Measurements from ENCODE around the gene PPP4C.

PPP4C gene

DNA sequence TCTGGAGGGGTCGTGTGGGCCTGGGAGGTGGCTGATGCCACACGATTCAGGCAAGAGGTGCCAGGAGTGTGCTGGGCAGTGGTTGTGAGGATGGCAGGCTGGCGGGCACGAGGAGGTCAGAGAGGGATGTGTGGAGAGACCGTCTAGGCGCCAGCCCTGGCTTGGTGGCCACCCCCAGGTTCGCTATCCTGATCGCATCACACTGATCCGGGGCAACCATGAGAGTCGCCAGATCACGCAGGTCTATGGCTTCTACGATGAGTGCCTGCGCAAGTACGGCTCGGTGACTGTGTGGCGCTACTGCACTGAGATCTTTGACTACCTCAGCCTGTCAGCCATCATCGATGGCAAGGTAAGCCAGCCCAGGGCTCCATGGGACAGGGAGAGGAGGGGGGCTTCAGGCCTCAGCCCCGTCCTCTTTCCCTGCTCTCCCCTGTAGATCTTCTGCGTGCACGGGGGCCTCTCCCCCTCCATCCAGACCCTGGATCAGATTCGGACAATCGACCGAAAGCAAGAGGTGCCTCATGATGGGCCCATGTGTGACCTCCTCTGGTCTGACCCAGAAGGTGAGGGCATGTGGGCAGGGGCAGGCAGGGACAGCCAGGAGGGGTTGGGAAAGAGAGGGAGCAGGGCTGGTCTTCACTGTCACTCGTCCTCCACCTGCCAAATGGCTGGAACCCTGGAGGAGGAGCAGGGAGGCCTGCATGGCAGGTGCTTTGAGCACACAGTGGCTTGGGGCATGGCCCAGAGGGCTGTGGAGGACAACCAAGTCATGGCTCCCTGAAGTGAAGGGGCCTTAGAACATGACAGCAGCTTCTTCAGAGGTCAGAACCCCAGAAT lies 7.6 kb downstream of the PPP4C start:
- no peak for DNase-seq

DNA sequence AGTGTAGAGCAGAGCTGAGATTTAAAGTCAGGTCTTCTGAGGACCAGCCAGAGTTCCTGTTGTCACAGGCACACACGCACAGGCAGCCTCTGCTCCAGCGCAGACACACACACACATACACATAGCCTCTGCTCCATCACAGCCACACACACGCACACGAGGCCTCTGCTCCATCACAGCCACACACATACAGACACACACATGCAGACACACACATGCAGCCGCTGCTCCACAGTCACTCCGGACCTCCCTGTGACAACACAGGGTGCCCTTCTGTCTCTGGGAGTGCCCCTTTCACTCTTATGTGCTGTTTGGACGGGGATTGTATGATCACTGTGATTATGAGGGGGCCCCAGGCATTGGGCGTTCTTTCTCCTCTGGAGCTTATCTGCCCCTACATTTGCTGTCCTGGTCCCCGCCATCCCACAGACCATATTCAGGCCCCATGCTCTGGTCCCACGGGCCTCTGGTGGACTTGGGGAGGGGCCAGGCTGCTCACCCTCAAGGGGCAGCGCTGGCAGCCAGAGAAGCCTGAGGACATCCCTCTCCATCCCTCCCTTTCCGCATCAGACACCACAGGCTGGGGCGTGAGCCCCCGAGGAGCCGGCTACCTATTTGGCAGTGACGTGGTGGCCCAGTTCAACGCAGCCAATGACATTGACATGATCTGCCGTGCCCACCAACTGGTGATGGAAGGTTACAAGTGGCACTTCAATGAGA lies 8.5 kb downstream of the PPP4C start:
- no peak for DNase-seq

DNA sequence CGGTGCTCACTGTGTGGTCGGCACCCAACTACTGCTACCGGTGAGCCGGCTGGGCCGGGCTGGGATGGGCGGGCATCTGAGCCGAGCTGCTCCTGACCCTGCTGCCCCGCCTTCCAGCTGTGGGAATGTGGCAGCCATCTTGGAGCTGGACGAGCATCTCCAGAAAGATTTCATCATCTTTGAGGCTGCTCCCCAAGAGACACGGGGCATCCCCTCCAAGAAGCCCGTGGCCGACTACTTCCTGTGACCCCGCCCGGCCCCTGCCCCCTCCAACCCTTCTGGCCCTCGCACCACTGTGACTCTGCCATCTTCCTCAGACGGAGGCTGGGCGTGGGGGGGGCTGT lies 9.0 kb downstream of the PPP4C start:
- no peak for DNase-seq

DNA sequence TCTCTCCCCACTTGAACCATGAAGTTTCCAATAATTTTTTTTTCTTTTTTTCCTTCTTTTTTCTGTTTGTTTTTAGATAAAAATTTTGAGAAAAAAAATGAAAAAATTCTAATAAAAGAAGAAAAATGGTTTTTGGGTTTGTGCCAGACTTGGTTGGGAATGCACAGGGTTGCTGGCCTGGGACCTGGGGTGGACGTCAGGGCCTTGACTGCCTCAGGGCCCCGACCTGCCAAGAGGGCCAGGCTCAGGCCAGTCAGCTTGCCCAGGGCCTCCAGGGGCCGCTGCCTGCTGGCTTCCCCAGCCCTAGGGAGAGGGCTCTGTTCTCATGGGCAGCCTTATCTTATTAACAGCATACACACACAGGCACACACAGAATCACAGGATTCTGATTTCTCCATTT lies 9.5 kb downstream of the PPP4C start:
- no peak for DNase-seq

DNA sequence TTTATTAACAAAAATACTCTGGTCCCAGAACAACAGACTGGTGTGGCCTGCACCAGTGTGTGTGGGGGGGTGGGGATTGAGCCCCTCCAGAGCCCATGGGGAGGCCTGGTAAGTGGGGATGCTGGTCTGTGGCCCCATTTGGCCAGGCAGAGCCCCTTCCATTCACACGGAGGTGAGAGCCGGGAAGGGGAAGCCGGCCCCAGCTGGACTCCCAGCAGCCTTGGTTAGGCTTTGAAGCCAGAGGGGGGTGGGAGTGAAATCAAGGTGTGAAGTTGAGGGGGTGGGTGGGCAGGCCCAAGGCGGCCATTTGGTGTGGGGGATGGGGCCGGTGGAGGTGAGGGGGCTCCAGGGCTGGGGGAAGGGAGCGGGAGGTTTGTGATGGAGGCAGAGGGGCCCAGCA lies 10.0 kb downstream of the PPP4C start:
- DNase-seq, result no peak

DNA sequence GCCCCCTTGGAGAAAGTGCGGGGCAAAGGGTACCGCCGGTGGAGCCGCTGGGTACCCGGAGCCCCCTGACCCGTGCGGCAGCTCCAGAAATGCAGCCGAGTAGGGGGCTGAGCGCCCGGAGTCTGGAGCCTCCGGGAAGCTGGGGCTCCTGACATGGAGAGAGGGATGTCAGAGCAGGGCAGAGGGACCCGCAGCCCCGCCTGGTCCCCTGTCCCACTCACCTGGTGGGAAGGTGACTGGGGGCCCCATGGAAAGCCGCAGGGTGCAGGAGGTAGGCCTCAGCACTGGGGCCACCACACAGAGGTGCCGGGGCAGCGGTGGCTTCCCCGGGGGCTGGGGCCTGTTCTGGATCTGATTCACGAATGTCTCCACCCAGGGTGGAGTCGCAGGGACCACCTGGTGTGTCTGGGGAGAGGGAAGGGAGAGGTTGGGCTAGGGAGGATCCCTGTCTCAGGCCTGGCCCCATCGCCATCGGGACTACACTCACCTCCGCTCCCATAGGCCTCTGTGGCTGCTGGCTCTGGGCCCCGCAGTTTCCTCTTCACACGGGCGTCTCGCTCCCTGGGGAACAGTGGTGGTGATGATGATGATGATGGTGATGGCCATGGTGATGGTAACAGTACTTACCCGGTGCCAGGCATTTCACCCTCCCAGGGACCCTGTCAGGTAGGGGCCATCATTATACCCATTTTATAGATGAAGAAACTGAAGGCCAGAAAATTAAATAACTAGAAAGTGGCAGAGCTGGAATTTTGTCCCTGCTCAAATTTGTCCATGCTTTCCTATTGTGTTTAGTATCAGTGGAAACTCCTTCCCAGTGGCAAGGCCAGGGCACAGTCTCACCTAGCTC lies 10.7 kb downstream of the PPP4C start:
- DNase-seq, result no peak

DNA sequence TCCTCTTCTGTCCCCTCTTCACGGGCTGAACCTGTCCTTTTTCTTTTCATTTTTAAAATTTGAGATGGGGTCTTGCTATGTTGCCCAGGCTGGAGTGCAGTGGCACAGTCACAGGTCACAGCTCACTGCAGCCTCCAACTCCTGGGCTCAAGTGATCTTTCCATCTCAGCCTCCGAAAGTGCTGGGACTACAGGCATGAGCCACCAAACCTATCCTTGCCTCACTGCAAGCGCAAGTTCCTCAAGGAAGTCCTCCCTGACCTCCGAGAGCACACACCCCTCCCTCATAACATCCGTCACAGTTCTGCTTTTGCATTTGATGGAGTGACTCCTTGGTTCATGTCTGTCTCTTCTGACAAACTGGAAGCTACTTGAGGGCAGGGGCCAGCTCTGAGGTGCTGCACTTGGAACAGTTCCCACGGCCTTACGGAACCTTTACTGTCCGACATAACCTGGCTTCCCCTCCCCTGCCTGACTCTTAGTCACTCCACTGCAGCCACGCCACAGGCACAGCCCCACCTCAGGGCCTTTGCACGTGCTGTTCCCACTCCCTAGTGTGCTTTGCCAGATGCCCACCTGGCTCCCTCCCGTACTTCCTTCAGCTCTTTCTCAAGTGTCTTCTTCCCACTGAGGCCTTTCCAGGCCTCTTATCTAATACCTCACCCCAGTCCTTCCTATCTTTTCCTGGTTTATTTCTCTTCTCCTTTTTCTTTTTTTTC lies 11.5 kb downstream of the PPP4C start:
- DNase-seq, result no peak

DNA sequence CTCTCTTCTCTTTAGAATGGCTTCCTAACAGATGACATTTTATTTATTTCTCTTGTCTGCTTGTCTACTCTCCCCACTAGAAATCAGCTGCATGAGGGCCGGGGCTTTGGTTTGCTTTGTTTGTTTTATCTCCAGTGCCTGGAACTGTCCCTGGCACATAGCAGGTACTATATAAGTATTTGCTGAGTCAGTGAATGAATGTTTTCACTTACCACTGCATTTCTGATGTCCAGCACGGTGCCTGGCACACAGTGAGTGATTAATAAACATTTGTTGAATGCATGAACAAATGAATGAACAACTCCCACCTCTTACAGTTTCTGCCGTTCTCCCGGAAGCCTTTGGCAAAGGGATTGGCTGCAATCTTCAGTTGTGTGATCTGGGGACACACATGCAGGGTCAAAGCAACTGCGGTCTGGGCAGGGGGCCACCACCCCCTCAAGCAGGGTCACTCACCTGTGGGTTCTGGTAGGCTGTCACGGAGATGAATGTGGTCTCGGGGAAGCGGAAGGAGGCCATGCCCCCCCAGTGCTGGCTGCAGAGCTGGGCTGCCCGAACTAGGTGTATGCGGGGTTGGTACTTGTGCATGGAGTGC lies 12.5 kb downstream of the PPP4C start:
- peak; percentile 24 for DNase-seq

DNA sequence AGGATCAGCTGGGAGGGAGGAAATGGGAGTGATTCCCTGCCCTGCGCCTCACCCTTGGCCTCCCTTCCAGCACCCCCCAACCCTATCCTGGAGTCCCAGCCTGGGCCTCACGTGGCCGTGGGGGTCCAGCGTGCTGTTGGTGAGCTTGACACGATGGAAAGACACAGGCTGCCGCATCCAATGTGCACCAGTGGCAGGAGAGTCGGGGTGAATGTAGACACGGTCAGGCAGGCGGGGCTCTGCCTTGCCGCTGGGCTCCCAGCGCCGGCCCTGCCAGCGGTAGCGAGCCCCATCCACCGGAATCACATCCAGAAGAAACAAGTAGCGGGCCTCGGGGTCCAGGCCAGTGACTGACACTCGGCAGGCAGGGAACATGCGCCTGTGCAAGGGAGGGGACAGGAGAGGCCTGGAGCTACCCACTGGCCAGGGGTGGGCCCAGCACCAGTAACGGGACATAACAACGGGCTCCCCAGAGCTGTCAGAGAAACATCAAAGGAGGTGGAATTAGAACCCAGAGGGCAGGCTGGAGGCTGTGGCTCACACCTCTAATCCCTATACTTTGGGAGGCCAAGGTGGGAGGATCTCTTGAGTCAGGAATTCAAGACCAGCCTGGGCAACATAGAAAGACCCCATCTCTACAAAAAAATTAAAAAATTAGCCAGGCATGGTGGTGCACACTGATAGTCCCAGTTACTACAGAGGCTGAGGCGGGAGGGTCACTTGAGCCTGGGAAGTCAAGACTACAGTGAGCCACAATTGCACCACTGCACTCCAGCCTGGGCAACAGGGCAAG lies 13.2 kb downstream of the PPP4C start:
- DNase-seq, result no peak

DNA sequence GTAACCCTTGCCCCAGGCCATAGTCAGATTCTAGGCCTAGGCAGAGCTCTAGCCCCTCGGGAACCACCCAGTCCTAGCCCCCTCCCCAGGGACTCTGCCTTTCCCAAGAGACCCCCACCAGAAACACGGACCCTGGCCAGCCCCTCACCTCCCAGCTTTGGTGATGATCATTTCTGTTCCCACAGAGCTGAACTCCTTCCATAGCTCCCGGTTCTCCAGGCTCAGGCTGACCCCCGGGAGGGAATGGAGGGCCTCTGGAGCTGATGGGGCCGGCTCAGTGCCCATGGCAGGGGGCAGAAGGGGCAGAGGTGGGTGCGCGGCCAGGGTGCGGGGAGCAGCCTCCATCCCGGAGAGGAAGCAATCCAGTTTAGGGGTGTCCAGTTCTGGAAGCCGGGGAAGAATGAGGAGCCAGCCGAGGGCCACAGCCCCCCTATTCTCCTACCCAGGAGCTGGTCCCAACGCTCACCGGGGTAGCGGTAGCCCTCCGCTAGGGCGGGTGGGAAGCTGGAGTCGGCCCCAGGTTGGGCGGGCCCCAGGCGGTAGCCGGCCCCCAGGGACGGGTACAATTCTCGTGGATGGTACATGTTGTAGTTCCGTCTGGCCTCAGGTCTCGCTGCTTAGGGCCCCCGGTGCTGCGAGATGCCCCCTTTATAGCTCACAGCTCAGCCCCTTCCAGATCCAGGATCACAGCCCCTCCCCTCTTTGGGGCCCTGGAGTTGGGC lies 15.0 kb downstream of the PPP4C start:
- DNase-seq, result no peak

DNA sequence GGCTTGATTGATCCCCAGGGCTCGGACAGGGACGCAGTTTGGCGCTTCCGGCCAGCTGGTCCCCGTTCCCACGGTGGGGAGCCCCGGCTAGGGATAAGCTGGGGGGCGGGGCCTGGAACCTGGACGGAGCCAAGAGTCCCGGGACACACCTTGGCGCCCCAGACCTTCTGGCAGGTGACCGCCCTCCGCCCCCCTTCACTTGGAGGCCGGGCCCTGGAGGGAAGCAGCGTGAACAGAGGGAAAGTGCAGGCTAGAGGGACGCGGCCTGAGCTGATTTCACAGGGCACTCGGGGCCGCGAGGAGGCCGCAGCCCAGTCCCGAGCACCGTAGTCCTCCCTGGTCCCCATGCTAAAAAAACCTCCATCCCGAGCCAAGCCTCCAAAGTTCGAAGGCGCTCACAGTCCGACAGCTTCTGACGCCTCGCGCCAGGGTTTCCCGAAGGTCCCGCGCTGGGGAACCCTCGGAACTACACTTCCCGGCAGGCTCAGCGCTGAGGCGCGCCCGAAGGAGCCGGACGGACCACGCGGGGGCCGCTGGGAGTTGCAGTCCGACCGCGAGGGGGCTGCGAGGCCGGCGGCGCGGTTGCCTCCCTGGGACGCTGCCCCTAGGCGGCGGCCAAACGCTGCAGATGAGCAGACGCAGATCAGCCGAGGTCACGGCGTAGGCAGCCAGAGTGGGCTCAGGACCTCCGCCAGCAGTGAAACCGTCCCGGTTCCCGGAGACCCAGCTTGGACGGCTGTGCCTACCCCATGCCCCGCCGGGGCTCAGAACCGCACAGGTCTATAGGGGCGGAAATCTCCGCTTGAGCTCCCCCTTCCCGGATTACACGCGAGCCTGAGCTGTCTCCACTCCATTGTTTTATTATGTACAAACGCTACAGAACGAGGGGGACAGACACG lies 15.9 kb downstream of the PPP4C start, which contains the start of gene TBX6:
Gene TBX6 (minus strand): TSS at position 451 of the 899 bp plus-strand sequence. CDS start 731 bp downstream, outside the sequence.
- peak; percentile 95 for DNase-seq

DNA sequence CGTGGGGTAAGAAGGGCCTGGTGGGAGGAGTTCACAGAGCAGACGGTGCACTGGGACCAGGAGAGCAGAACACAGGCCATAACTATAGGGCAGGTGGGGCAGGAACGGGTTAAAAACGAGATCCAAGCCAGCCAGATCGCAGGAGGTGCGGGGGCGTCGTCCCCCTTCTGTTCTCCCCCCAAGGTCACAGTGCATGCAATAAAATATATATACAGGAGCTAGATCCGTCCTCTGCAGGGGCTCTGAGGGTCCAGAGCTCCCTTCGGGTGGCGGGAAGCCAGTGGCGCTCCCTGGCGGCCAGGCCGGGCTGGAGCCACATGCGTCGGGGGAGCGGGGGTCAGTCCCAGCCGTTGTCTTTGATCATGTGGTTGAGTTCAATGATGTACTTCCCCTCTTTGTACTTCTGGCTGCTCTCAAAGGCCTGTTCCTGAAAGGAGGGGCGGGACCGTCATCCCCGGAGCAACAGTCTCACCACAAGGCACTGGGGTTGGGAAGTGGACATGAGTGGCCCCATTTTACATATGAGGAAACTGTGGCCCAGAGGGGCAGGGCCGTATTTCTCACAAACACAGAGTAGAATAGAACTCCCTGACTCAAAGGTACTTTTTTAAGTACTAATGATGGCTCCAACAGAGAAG lies 16.7 kb downstream of the PPP4C start:
- DNase-seq, result peak; percentile 92

DNA sequence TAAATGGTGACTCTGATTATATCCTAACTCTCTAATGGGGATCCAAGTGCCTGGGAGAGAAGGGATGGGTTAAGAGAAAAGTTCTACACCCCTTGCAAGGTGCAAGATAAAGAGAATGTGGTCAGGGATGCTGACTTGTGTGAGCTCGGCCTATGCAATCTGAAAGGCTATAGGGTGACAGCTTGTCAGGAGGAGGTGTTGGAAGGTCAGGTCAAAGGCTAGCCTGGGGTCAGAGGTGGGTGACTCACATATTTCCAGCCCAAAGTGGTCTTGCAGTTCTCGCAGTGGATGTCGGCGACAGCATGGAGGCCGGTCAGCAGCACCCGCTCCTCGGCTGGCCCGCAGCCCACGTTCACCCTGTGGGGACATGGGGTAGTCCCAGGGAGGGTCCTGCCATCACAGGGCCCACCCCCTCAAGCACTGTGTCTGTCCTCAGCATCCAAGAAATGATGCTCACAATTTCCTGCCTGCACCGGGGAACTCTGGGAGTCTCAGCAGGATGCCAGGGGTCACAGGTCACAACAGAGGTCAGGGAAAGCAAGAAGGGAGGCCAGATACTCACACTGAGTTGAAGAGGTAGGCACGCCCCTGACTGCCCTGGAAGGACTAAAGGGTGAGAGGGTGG lies 18.9 kb downstream of the PPP4C start:
- no peak for DNase-seq

DNA sequence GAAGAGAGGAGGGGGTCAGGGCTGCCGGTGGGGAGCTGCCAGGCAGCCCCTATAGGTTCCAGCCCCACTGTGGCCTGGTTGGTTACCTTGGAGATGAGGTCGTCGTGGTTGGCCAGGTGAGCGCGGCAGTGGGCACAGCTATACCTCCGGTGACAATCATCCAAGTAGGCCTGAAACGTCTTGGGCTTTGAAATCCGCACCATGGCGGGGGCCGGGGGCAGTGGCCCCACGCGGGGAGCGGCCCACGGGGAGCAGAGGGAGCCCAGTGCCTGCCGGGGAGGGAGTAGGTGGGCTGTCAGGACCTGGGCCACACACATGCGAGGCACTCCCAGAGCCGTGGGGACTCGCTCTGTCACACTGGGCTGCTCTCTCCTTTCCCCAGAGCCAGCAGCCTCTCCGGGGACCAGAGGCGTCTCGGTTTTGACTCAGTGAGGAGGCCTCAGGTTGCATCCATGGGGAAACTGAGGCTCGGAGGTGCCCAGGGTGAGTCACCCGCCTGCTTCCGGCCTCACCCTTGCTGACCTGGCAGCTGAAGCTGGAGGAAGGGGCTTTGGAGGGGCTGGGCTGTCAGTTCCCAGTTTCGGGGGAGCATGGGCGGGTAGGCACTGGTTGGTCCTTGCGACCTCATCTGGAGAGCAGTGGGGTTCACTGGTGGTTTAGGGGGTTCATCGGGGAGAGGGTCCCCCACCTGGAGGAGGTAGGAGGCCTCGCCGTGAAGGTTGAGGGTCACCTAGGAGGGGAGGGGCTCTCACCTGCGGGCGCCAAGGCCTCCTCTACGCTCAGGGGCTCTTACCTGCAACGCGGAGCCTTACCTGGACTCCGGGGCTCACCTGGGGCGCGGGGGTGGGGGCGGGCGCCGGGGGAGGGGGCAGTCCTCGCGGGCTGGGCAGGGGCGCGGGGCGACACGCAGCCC lies 19.6 kb downstream of the PPP4C start:
- DNase-seq, result peak; percentile 58

DNA sequence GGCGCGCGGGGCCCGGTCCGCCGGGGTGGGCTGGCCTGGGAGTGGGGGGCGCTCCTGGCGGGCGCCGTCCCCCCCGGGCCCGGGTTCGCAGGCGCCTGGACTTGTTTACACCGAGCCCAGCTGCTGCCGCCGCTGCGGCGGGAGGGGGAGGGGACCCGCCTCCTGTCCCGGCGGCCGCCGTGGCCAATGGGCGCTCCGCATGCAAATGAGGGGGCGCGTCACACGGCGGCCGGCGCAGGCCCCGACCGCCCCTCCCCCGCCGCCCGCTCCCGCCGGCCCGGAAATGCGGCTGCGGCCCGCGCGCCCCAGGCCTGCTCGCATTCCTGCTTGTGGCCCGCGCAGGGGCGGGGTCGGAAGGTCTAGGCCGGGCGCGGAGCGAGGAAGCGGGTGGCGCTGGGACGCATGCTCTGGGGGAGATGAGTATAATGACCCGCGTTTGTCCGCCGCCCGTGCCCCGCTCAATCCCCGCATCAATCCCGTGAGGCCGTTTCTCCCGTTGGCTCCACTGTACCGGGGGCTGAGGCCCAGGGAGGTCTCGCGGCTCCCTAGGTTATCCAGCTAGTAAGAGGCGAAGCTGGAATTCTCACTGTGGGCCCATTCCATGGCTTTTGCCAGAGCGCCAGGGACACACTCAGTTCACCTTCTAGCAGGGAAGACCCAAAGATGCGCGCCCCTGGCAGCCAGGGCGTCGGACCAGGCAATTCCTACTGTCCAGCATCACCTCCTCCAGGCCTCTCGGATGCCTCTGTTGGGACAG lies 20.5 kb downstream of the PPP4C start, which contains the start of gene YPEL3:
Gene YPEL3 (minus strand): TSS at position 109 of the 757 bp plus-strand sequence. CDS start 731 bp downstream, outside the sequence.
- peak; percentile 95 for DNase-seq

DNA sequence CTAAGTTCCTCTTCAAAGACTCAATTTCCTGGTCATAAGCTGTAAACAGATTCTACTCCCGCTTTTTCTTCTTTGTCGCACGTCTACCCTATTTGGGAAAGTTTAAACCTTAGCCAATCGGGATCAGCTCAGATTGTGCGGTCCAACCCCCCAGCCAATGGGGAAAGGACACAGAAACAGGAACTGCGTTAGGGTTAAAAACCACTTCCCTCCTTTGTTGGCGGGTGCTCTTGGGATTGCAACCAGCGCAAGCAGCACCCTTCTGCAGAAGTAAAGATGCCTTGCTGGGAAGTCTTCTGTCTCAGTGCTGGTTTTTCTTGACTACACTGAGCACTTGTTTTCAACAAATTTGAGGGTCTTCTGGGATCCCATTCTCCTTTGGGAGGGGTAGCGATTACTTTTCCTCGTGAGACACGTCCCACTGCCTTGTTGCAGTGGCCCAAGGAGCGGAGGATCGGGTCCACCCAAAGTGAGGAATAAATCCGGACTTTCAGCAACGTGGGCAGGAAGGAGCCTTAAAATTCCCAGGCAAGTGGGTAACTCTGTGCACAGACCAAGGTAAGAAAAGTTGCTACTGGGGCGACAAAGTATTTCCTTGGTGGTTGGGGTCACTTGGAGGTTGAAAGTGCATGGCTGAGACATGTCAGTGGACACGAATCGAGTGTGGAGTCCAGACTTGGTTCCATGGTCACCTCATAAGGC lies 21.2 kb downstream of the PPP4C start:
- DNase-seq, result no peak

Data from DMS53 (cell line).